Subcutaneous adipose tissue (tissue), 4 donors: ENCODE results near the gene STAB2. TPM values are rescaled to one million over a fixed set of nuclear protein-coding genes. Genes with fewer than 3 reads are reported as not detected.

Source experiments
- total RNA-seq, 4 donors: library from RNA; depleted of rRNA; stranded (reverse); fragments of >200 nt; gene quantifications; one replicate each; pipeline ENCODE4 v1.1.0, GENCODE V29; 2016
- TF ChIP-seq, protein P1 (sequence below): fragments of 450-650 bp; IDR thresholded peaks from one replicate; pipeline ENCODE4 v1.5.1; 2016; ENCODE audit warnings: low read depth, mild to moderate bottlenecking, control low read depth, antibody characterized with exemption, moderate library complexity

Gene STAB2
- total RNA-seq, 4 donors from 2014 or later, result under 0.01 to 1.5 (median 0.16) TPM; not detected in 1

DNA sequence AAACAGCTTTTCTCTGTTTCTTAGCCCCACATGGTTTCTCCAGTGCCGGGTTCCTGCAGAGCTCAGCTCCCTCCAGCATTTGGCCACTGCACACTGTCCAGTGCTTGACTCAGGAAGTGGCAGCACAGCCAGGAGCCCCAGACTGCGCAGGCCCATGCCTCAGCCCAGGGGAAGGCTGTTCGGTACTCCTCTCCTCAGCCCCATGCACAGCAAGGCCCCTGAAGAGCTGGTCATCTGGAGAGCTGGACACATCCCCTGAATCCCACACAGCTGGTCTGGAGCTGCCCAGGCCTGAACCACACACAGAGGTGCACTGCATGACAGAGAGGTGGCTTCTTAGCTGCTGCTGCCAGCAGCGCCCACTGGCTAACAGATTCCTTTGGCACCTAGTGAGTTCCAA lies 48.3 kb downstream of the STAB2 start:
- TF ChIP-seq, protein P1, sequence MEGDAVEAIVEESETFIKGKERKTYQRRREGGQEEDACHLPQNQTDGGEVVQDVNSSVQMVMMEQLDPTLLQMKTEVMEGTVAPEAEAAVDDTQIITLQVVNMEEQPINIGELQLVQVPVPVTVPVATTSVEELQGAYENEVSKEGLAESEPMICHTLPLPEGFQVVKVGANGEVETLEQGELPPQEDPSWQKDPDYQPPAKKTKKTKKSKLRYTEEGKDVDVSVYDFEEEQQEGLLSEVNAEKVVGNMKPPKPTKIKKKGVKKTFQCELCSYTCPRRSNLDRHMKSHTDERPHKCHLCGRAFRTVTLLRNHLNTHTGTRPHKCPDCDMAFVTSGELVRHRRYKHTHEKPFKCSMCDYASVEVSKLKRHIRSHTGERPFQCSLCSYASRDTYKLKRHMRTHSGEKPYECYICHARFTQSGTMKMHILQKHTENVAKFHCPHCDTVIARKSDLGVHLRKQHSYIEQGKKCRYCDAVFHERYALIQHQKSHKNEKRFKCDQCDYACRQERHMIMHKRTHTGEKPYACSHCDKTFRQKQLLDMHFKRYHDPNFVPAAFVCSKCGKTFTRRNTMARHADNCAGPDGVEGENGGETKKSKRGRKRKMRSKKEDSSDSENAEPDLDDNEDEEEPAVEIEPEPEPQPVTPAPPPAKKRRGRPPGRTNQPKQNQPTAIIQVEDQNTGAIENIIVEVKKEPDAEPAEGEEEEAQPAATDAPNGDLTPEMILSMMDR, result no peak

DNA sequence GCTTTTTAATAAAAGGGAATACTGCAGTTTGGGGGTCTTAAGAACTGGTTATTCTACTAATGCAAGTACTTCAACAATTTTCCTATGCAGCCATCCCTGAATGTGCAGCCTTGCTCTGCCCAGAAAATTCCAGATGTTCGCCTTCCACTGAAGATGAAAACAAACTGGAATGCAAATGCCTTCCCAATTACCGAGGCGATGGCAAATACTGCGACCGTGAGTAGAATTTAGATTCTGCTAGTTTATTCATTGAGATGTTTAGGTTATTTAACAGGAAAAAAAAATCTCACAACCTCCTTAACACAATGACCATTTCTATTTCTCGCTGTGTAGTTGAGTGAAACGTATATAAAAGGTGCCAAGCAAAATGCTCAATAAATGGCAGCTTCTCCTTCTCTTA lies 49.9 kb downstream of the STAB2 start:
- TF ChIP-seq, protein P1, result no peak

DNA sequence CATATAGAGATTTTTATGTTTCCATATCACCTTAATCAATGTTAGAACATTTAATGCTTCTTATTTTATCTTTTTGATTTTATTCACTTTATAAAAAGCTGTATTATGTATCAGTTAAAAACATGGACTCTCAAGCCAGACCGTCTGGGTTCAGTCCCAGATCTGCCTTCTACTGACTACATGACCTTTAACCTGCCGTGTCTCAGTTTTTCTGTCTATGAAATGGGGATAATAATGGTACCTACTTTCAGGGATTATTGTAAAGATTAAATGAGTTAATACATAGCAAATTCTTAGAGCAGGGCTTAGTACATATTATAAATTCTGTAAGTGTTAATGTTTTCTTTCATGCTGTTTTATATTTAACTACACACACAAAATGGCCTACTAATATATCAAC lies 50.4 kb downstream of the STAB2 start:
- TF ChIP-seq, protein P1, result no peak

DNA sequence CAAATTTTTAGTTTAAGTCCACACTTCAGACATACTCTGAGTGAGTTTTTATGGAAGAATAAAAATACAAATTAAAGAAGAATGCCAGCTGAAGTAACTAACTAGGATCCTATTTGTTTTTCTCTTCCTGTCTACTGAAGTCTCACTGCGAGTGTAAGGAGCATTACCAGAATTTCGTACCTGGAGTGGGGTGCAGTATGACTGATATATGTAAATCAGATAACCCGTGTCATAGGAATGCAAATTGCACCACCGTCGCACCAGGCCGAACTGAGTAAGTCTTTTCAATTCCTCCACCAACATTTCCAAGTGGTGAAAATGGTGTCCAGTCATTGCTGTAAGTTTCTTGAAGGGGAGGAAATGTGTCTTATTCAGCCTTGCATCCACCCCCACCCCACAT lies 52.9 kb downstream of the STAB2 start:
- TF ChIP-seq, protein P1, result no peak

DNA sequence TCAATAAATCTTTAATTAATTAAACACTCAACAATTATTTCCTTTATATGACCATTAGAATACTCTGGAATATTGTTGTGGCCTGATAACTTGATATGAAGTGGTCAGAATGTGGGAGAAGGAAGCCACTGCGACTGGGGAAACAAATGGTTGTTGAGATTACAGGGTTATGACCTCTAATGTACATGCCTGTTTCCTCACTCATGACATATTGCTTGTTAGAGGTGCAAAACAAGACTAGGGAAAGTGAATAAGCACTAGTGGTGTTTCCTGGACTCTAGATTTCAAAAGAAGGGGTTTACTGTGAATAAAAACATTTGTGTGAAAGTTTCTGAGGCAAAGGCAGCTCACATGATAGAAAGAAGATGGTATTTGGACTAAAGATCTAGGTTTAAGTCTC lies 53.3 kb downstream of the STAB2 start:
- TF ChIP-seq, protein P1, result no peak

DNA sequence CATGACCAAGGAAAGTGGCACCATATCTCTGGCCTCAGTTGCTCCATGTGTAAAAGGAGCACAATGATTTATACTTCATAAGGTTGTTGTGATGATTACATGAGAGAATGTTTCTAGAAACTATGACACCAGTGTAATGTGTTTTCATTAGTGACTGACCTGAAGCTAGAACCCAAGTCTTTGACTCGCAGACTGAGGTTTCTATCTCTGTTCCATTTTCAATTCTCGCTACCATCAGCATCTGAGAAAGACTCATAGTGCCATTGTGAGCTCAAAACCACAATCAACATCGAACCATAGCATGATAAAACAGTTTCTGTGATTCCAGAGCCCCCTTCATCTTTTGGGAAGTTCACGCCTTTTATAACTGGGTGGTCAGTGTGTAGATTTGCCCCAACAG lies 53.8 kb downstream of the STAB2 start:
- TF ChIP-seq, protein P1, result no peak

DNA sequence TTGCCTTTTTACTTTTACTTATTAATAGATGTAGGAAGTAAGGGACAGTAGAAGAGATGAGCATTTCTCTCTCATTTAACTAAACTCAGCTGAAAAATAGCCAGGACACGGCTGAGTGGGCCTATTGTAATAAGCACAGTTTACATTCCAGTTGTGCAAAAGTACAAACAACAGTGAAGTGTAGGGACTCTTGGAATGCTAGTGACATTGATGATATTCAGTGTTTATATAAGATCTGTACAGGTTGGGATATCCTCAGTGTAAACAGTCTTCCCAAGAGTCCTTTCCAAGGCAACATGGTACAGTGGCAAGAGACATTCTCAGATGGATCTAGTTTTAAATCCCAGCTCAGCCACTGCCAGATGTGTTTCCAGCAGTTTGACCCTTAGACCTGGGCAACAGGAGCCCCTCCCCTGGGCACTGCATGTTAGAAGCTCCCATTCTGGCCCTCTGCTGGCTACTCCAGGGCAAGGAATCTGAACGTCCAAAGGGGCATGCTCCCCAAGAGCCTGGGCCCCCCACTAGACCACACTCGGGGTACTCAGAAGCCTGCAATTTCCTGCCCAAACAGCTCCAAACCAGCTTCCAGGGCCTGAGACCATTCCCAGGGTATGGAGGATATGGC lies 55.3 kb downstream of the STAB2 start:
- TF ChIP-seq, protein P1, result no peak
